Measurements from ENCODE around the gene DNAJB11.
"Not testable (repeated sequence)": the region's sequence is repeated elsewhere in the genome, so short reads cannot be mapped to it uniquely, and the experiment has no call there.

DNAJB11 gene

DNA sequence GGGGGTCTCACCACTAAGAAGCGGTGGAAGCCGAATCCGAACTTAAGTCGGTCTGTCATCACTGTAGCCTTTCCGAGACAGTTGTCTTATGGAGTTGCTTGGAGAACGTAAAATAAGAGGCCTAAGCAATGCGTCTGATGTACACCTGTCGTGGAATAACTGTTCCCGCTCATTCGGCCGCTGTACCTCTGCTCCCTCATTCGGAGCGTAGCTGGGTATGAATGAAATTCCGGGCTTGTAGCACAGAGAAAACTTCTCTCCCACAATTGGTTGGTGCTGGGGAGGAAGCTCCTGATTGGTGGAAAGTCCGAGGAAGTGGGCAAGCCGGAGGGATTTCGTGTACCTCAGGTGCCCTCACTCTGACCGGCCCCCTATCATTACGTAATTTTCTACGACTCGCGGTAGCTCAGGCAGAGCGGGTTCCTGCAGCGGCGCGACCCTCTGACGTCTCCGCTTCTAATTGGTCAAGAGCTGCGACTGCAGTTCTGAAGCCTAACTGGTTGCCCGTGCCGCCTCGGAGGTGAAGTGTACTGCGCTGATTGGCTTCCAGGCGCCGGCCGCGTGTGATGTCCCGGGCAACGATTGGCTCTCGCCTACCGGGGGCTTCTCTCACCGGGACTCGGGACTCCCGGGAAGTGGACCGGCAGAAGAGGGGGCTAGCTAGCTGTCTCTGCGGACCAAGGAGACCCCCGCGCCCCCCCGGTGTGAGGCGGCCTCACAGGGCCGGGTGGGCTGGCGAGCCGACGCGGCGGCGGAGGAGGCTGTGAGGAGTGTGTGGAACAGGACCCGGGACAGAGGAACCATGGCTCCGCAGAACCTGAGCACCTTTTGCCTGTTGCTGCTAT, at the start of gene DNAJB11:
Gene DNAJB11, plus strand, starts transcription at position 625 of the 845 bp plus-strand sequence. Its CDS starts 178 bp downstream, at position 803.
- peaks cover 50% of the 10 kb centered on the region for H3K4me1 Mint-ChIP-seq
- H3K9me3 Mint-ChIP-seq: no peaks in the 10 kb centered on the region
- peak; percentile 90 for ATAC-seq (replicated peaks; ENCODE audit: extremely low read depth, poor library complexity, severe bottlenecking)
- H3K4me3 Mint-ChIP-seq: peak within 1 kb of the TSS; percentile 92
- peak within 1 kb of the TSS; percentile 99 for H3K27ac Mint-ChIP-seq (ENCODE audit: low read depth)
- no peaks in the 10 kb centered on the region for H3K27me3 Mint-ChIP-seq
- peaks cover 34% of the 10 kb centered on the region for H3K36me3 Mint-ChIP-seq (ENCODE audit: insufficient read depth)
- DNase-seq (ENCODE audit: low spot score in 2 of 2): peak; percentile 92 to 96

GRCh38 chr3:186520957-186521842, 49.3 kb upstream of the DNAJB11 start:
- no peaks in the 10 kb centered on the region for H3K27me3 Mint-ChIP-seq
- H3K4me1 Mint-ChIP-seq: peaks cover 25% of the 10 kb centered on the region
- DNase-seq (ENCODE audit: low spot score in 2 of 2) (no peak), ATAC-seq (replicated peaks; ENCODE audit: extremely low read depth, poor library complexity, severe bottlenecking) (no peak)
- H3K36me3 Mint-ChIP-seq (ENCODE audit: insufficient read depth): peaks cover 2% of the 10 kb centered on the region
- no peak overlapping the region for H3K4me3 Mint-ChIP-seq
- no peaks in the 10 kb centered on the region for H3K9me3 Mint-ChIP-seq
- no peak overlapping the region for H3K27ac Mint-ChIP-seq (ENCODE audit: low read depth)

- Mint-ChIP-seq H3K36me3 (ENCODE audit: insufficient read depth) (peaks cover 2% of the 10 kb centered on the region), H3K4me3 (no peak overlapping the region), H3K9me3 (no peaks in the 10 kb centered on the region), H3K27me3 (no peaks in the 10 kb centered on the region), H3K4me1 (peaks cover 15% of the 10 kb centered on the region), H3K27ac (ENCODE audit: low read depth) (no peak overlapping the region)
- no peak for DNase-seq (ENCODE audit: low spot score in 2 of 2)
- ATAC-seq (replicated peaks; ENCODE audit: extremely low read depth, poor library complexity, severe bottlenecking): no peak
Observed at GRCh38 chr3:186523022-186523421, 47.5 kb upstream of the DNAJB11 start.

DNA sequence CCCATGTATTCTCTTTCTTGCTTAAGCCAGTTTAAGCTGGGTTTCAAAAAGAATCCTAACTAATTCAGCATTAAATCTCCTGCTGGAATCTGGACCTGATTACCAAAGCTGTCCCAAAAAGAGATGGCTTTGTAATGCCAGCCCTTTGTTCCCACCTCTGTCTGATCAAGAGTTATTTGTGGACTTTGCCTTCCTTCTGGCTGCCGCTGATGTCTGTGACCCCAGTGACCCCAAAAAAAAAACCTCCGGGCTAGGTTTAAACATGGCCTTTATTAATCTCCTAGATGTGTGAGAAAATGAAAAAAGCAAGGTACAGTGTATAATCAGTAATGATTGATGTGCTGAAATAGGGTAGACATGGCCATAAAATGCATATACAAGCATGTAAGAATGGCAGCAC, 47.1 kb upstream of the DNAJB11 start:
- Mint-ChIP-seq H3K9me3 (no peaks in the 10 kb centered on the region), H3K27me3 (no peaks in the 10 kb centered on the region), H3K4me1 (peaks cover 13% of the 10 kb centered on the region), H3K36me3 (ENCODE audit: insufficient read depth) (peaks cover 2% of the 10 kb centered on the region), H3K4me3 (no peak overlapping the region), H3K27ac (ENCODE audit: low read depth) (no peak overlapping the region)
- no peak for DNase-seq (ENCODE audit: low spot score in 2 of 2)
- ATAC-seq (replicated peaks; ENCODE audit: extremely low read depth, poor library complexity, severe bottlenecking): no peak

DNA sequence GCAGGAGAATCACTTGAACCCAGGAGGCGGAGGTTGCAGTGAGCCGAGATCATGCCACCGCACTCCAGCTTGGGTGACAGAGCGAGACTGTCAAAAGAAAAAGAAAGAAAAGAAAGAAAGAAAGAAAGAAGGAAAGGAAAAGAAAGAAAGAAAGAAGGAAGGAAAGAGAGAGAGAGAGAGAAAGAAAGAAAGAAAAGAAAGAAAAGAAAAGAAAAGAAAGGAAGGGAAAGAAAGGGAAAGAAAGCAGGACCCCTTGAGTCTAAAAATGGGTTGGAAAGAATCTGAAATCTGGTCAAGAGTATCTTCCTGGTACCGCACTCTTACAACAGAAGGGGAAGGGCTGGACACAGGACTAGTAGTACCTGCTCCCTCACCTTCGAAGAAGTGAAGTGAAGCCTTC, 45.9 kb upstream of the DNAJB11 start:
- DNase-seq (ENCODE audit: low spot score in 2 of 2) (no peak), ATAC-seq (replicated peaks; ENCODE audit: extremely low read depth, poor library complexity, severe bottlenecking) (no peak)
- no peaks in the 10 kb centered on the region for H3K9me3 Mint-ChIP-seq
- peaks cover 12% of the 10 kb centered on the region for H3K4me1 Mint-ChIP-seq
- peak overlapping the region; percentile 73 for H3K27ac Mint-ChIP-seq (ENCODE audit: low read depth)
- no peaks in the 10 kb centered on the region for H3K27me3 Mint-ChIP-seq
- H3K4me3 Mint-ChIP-seq: no peak overlapping the region
- H3K36me3 Mint-ChIP-seq (ENCODE audit: insufficient read depth): no peaks in the 10 kb centered on the region

GRCh38 chr3:186525369-186526255, 44.9 kb upstream of the DNAJB11 start:
- Mint-ChIP-seq H3K9me3 (no peaks in the 10 kb centered on the region), H3K36me3 (ENCODE audit: insufficient read depth) (no peaks in the 10 kb centered on the region), H3K4me3 (no peak overlapping the region), H3K27ac (ENCODE audit: low read depth) (no peak overlapping the region), H3K27me3 (no peaks in the 10 kb centered on the region), H3K4me1 (peaks cover 18% of the 10 kb centered on the region)
- ATAC-seq (replicated peaks; ENCODE audit: extremely low read depth, poor library complexity, severe bottlenecking): no peak
- DNase-seq (ENCODE audit: low spot score in 2 of 2): no peak

DNA sequence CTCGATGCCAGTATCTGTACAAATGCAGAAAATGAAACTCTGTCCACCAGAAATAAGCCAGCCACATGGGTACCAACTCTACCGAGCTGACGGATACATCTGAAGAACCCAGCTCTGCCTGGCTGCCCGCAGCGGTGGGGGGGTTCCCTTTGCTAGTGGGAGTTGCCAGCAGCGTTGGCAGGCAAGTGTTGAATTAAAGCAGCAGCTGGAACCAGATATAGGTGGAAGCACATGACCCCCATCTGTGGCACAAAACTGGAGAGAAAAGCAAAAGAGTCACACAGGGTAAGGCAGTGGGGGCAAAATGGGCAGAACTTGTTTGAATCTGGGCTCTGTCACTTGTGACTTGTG, 44.3 kb upstream of the DNAJB11 start:
- ATAC-seq (replicated peaks; ENCODE audit: extremely low read depth, poor library complexity, severe bottlenecking) (no peak), DNase-seq (ENCODE audit: low spot score in 2 of 2) (no peak)
- H3K27me3 Mint-ChIP-seq: no peaks in the 10 kb centered on the region
- H3K36me3 Mint-ChIP-seq (ENCODE audit: insufficient read depth): no peaks in the 10 kb centered on the region
- no peak overlapping the region for H3K4me3 Mint-ChIP-seq
- H3K27ac Mint-ChIP-seq (ENCODE audit: low read depth): no peak overlapping the region
- H3K9me3 Mint-ChIP-seq: no peaks in the 10 kb centered on the region
- H3K4me1 Mint-ChIP-seq: peaks cover 18% of the 10 kb centered on the region

- DNase-seq (ENCODE audit: low spot score in 2 of 2): no peak
- H3K27me3 Mint-ChIP-seq: no peaks in the 10 kb centered on the region
- H3K4me1 Mint-ChIP-seq: peaks cover 22% of the 10 kb centered on the region
Observed at GRCh38 chr3:186529201-186529999, 41.1 kb upstream of the DNAJB11 start.

GRCh38 chr3:186530415-186530814, 40.1 kb upstream of the DNAJB11 start:
- no peaks in the 10 kb centered on the region for H3K27me3 Mint-ChIP-seq
- no peak overlapping the region for H3K4me3 Mint-ChIP-seq
- no peaks in the 10 kb centered on the region for H3K9me3 Mint-ChIP-seq
- peaks cover 2% of the 10 kb centered on the region for H3K36me3 Mint-ChIP-seq (ENCODE audit: insufficient read depth)
- DNase-seq (ENCODE audit: low spot score in 2 of 2) (no peak), ATAC-seq (replicated peaks; ENCODE audit: extremely low read depth, poor library complexity, severe bottlenecking) (no peak)
- peaks cover 31% of the 10 kb centered on the region for H3K4me1 Mint-ChIP-seq
- H3K27ac Mint-ChIP-seq (ENCODE audit: low read depth): no peak overlapping the region

More at GRCh38 chr3:186529201-186529999, 41.1 kb upstream of the DNAJB11 start:
- no peak overlapping the region for H3K4me3 Mint-ChIP-seq
- no peak for ATAC-seq (replicated peaks; ENCODE audit: extremely low read depth, poor library complexity, severe bottlenecking)
- no peaks in the 10 kb centered on the region for H3K9me3 Mint-ChIP-seq
- H3K27ac Mint-ChIP-seq (ENCODE audit: low read depth): no peak overlapping the region
- peaks cover 1% of the 10 kb centered on the region for H3K36me3 Mint-ChIP-seq (ENCODE audit: insufficient read depth)

DNA sequence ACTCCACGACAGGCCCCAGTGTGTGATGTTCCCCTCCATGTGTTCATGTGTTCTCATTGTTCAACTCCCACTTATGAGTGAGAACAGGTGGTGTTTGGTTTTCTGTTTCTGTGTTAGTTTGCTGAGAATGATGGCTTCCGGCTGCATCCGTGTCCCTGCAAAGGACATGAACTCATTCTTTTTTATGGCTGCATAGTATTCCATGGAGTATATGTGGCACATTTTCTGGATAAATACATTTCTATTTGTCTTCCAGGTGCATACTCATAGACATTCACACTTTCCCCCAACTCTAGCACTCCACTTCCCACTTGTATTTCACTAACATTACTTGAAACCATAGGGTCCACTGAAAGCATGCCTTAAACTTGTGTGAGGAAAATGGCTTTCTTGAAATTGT, 38.8 kb upstream of the DNAJB11 start:
- H3K4me3 Mint-ChIP-seq; ATAC-seq (replicated peaks; ENCODE audit: extremely low read depth, poor library complexity, severe bottlenecking); H3K9me3 Mint-ChIP-seq; DNase-seq (ENCODE audit: low spot score in 2 of 2); H3K27ac Mint-ChIP-seq (ENCODE audit: low read depth); H3K36me3 Mint-ChIP-seq (ENCODE audit: insufficient read depth); H3K27me3 Mint-ChIP-seq: not testable (repeated sequence)
- H3K4me1 Mint-ChIP-seq: peaks cover 35% of the 10 kb centered on the region

DNA sequence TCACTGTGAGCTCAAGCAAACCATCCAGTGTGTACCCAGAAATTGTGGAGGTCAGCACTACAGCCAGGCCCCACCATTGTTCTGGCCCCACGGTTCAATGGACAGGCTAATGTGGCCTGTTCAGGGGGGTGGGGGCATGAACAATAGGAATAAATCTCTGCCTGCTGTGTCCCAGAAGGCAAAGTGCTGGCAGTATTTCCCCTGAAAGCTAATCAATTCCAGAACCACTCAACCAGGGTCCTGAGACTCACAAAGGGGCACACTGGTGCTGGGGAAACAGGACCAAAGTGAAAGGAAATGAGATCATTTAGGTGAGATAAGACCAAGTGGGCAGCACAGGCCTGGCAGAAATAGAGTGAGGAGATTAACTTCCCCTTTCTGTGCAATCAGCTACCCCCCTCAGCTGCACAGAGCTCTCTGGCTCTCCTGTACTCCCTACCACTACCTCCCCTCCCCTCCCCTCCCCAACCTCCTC, 37.9 kb upstream of the DNAJB11 start:
- peaks cover 35% of the 10 kb centered on the region for H3K4me1 Mint-ChIP-seq
- no peaks in the 10 kb centered on the region for H3K27me3 Mint-ChIP-seq
- no peak overlapping the region for H3K27ac Mint-ChIP-seq (ENCODE audit: low read depth)
- DNase-seq (ENCODE audit: low spot score in 2 of 2) (no peak), ATAC-seq (replicated peaks; ENCODE audit: extremely low read depth, poor library complexity, severe bottlenecking) (no peak)
- no peak overlapping the region for H3K4me3 Mint-ChIP-seq
- no peaks in the 10 kb centered on the region for H3K9me3 Mint-ChIP-seq
- H3K36me3 Mint-ChIP-seq (ENCODE audit: insufficient read depth): peaks cover 2% of the 10 kb centered on the region
